ENCODE data around the gene CD209.

Gene CD209

DNA sequence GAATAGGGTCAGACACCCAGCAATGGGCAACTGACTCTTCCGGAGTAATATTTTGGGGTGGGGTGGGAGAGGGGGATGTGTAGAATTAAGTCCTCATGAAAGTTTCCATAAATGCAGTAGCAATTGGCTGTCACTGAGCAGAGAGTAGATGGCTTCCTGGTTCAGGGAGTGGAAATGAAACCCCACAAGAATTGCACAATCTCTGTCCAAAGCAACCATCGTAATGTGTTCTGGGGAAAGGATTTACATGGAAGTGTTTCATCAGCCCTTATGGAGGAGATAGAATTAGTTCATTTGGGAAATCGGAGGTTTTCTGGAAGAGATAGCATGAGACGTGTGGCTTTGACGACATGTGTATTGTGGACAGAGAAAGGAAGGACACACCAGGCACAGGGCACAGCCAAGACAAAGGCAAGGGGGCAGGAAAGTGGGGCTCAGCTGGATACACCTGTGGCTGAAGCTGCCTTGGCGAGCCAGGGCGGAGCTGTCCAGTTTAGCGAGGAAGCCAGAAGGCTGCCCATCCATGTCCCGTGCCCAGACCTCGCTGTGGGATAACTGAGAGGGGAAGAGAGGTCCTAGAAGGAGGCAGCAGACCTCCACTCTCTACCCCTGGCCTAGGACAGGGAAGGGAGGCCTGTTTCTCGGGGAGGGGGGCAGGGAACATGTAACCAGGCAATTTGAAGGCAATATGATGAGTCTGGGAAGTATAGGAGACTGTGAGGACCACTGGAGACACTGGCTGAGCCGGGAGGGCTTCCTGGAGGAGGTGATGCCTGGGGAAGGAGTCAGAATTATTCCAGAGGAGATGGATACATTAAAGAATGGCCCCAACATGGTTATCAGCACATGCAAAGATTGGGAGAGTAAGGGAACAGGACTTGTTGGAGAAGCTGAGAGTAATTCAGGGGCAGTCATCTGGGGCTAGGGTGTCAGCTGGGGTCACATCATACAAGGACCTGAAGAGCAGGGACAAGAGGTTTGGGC, 12.8 kb downstream of the CD209 start:
- TF ChIP-seq, protein P1, sequence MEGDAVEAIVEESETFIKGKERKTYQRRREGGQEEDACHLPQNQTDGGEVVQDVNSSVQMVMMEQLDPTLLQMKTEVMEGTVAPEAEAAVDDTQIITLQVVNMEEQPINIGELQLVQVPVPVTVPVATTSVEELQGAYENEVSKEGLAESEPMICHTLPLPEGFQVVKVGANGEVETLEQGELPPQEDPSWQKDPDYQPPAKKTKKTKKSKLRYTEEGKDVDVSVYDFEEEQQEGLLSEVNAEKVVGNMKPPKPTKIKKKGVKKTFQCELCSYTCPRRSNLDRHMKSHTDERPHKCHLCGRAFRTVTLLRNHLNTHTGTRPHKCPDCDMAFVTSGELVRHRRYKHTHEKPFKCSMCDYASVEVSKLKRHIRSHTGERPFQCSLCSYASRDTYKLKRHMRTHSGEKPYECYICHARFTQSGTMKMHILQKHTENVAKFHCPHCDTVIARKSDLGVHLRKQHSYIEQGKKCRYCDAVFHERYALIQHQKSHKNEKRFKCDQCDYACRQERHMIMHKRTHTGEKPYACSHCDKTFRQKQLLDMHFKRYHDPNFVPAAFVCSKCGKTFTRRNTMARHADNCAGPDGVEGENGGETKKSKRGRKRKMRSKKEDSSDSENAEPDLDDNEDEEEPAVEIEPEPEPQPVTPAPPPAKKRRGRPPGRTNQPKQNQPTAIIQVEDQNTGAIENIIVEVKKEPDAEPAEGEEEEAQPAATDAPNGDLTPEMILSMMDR (conservative IDR thresholded peaks at IDR 0.05; ENCODE audit: low read depth) = no peak
- no peak overlapping the region for H3K27ac ChIP-seq
- ChIA-PET CTCF (interaction anchor here (0.7 kb wide), 1 partner anchor 18 kb away, joined by 3 read pairs; no protein-coding TSS in a partner anchor), POLR2A (ENCODE audit: low non-redundant PET) (no interaction called here)
- no peak for DNase-seq (ENCODE audit: low spot score)

DNA sequence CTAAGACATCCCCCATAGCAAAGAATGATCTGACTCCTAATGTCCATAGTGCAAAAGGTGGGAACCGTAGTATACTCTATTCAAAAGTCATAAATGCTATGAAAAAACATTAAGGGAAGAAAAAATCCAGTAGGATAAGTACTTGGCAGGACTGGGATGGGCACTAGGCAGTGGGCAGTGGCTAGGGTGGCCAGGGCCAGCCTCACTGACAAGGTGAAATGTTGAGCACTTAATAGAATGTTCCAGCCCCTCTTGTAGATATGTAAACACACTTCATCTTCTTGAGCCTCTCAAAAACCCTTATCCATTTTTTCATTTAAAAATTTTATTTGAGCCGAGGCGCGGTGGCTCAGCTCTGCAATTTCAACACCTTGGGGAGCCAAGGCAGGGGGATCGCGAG, 14.0 kb downstream of the CD209 start:
- no peak overlapping the region for H3K27ac ChIP-seq
- POLR2A ChIA-PET (ENCODE audit: low non-redundant PET) = no interaction called here
- CTCF ChIA-PET = interaction anchor here (0.7 kb wide), 1 partner anchor 17 kb away, joined by 3 read pairs; no protein-coding TSS in a partner anchor

DNA sequence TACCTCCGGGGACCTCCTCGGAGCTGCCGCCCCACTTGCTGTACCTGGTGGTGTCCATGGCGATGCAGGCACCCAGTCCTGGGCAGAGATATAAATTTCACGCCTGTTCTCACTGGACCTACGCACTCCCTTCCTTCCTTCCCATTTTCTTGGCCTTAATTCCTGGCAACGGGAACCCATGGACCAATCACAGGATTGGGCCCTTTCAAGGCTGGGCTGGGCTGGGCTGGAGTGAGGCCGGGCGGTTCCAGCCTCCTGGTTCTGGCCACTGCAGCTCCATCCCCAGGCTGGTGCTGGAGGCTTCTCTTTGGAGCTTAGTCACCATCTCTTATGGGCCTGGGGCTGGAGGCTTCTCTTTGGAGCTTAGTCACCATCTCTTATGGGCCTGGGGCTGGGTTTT, 15.3 kb downstream of the CD209 start, which contains the start of gene CLEC4G:
TSS of gene CLEC4G (minus strand) at position 66 of the 400 bp plus-strand sequence. CDS start at position 58, 8 bp downstream.
- DNase-seq (ENCODE audit: low spot score) = no peak
- TF ChIP-seq, protein P1 (conservative IDR thresholded peaks at IDR 0.05; ENCODE audit: low read depth) = no peak
- ChIA-PET CTCF (interaction anchor here (0.7 to 1.0 kb wide), 2 partner anchors 68 to 93 kb away, joined by 3 read pairs; no protein-coding TSS in a partner anchor), POLR2A (ENCODE audit: low non-redundant PET) (no interaction called here)
- no peak within 1 kb of the TSS for H3K27ac ChIP-seq

More for the DNA sequence above, 14.0 kb downstream of the CD209 start:
- DNase-seq (ENCODE audit: low spot score) = no peak
- TF ChIP-seq, protein P1 (conservative IDR thresholded peaks at IDR 0.05; ENCODE audit: low read depth) = no peak

DNA sequence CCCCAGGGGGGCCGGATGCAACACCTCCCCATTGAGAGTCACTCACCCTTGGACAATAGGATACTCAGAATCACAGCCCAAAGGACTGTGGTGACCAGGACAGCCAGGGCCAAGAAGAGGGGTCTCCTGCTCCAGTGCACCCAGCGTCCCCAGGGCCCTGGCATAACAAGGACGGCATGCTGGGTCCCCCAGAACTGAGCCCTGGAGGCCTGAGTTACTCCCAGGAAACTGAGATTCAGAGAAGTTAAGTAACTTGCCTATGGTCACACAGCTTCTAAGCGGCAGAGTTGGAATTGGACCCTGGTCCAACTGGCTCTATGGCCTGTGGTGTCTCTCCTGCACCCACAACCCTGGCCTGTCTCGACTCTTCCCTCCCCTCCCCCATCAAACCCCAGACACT, 15.7 kb downstream of the CD209 start:
- ChIA-PET CTCF (interaction anchor here (0.7 to 1.0 kb wide), 2 partner anchors 68 to 94 kb away, joined by 3 read pairs; no protein-coding TSS in a partner anchor), POLR2A (ENCODE audit: low non-redundant PET) (no interaction called here)
- no peak for DNase-seq (ENCODE audit: low spot score)
- TF ChIP-seq, protein P1 (conservative IDR thresholded peaks at IDR 0.05; ENCODE audit: low read depth) = no peak
- H3K27ac ChIP-seq = no peak overlapping the region

DNA sequence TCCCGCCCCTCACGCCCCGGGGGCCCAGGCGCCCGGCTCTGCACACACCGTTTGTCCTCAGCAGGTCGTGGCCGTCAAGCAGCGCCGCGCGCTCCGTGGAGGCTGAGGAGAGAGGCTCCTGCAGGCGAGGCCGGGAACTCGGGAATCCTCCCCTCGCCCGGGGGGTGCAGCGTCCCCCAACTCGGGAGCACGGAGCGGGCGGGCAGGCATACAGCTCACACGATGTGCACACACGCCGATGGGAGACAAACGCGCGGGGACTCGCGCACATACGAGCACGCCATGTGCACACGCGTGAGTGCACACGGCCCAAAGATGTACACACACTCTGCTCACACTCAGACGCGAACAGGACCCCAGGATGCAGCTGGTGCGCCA, 16.1 kb downstream of the CD209 start:
- ChIA-PET CTCF (no interaction called here), POLR2A (ENCODE audit: low non-redundant PET) (no interaction called here)
- H3K27ac ChIP-seq = no peak overlapping the region

More for the DNA sequence above, 16.1 kb downstream of the CD209 start:
- DNase-seq (ENCODE audit: low spot score) = no peak
- TF ChIP-seq, protein P1 (conservative IDR thresholded peaks at IDR 0.05; ENCODE audit: low read depth) = no peak

Measured in RWPE1 (cell line).